ENCODE data around the gene ESYT3. TPM values are rescaled to one million over a fixed set of nuclear protein-coding genes. Genes with fewer than 3 reads are reported as not detected.

ESYT3 gene
- total RNA-seq, 1 experiment from 2014 or later, result 6.3 TPM

- no peak overlapping the region for H4K8ac ChIP-seq (replicated peaks; ENCODE audit: insufficient read length, low read depth, low read length)
- no peak overlapping the region; the same call in 1 of the 2 replicates for H3K14ac ChIP-seq (ENCODE audit: insufficient read depth, low read length)
- no peak overlapping the region for H2BK15ac ChIP-seq (ENCODE audit: low read depth, low read length)
- no peak overlapping the region for H3K4me3 Mint-ChIP-seq
- TF ChIP-seq CTCF (conservative IDR thresholded peaks at IDR 0.05), result no peak
- no peak overlapping the region for H3K56ac ChIP-seq (ENCODE audit: insufficient read length, low read depth, low read length)
- no peak overlapping the region for H2AFZ ChIP-seq (ENCODE audit: low read length)
- H3T11ph ChIP-seq (ENCODE audit: low read length), result no peak overlapping the region
- H3K9me3 Mint-ChIP-seq, result no peaks in the 10 kb centered on the region; a peak in 2 of 5 replicates
- peaks cover 3% of the 10 kb centered on the region; the same call in 1 of the 2 replicates for H3K4me1 ChIP-seq (ENCODE audit: insufficient read depth, low read length)
- no peaks in the 10 kb centered on the region for H3K23me2 ChIP-seq (ENCODE audit: insufficient read length, low read depth, low read length, poor library complexity, severe bottlenecking)
- peaks cover 4 to 5% of the 10 kb centered on the region in 2 experiments; a peak in 3 of 4 replicates for H3K4me1 Mint-ChIP-seq
- no peak for DNase-seq
- H2BK12ac ChIP-seq (ENCODE audit: insufficient read length, low read depth, low read length), result no peak overlapping the region
- H4K91ac ChIP-seq (ENCODE audit: insufficient read length, low read depth, low read length), result no peak overlapping the region
- no peak overlapping the region for H3K9ac ChIP-seq (ENCODE audit: extremely low read depth, insufficient read length, low read length)
- no peak overlapping the region for H2BK20ac ChIP-seq (ENCODE audit: low read depth, low read length, poor library complexity, severe bottlenecking)
- no peak overlapping the region for H2AK5ac ChIP-seq (ENCODE audit: insufficient read length, low read length)
- no peaks in the 10 kb centered on the region for H4K20me1 ChIP-seq (ENCODE audit: control insufficient read depth, insufficient read depth, insufficient read length)
- no peak overlapping the region for H3K23ac ChIP-seq (ENCODE audit: insufficient read length, low read depth, low read length)
- no peak overlapping the region for H3K18ac ChIP-seq (ENCODE audit: insufficient read length, low read depth, low read length)
- H3K27me3 ChIP-seq (ENCODE audit: insufficient read depth, low read length), result no peaks in the 10 kb centered on the region
- peaks cover 0 to 4% (median 0%) of the 10 kb centered on the region in 3 experiments; a peak in 4 of 7 replicates for H3K36me3 Mint-ChIP-seq (ENCODE audit: insufficient read depth in 1 of 3, low read depth in 3 of 3)
- H3K79me2 ChIP-seq (ENCODE audit: insufficient read depth, low read length), result no peaks in the 10 kb centered on the region
- no peak overlapping the region for H3K4ac ChIP-seq (ENCODE audit: low read depth, low read length)
- H2BK120ac ChIP-seq (ENCODE audit: low read depth, low read length, poor library complexity, severe bottlenecking), result no peak overlapping the region
- H3K9me3 ChIP-seq (ENCODE audit: control insufficient read depth, low read depth, low read length), result no peaks in the 10 kb centered on the region
- no peak overlapping the region for H4K5ac ChIP-seq (ENCODE audit: insufficient read length, low read depth, low read length)
- no peak overlapping the region for H3K27ac ChIP-seq (ENCODE audit: insufficient read length, low read depth, low read length)
- H3K4me2 ChIP-seq (ENCODE audit: insufficient read depth, insufficient read length, low read length), result no peak overlapping the region
- no peak overlapping the region; a peak in 1 of 7 replicates for H3K27ac Mint-ChIP-seq
- no peak overlapping the region for H2BK5ac ChIP-seq (ENCODE audit: insufficient read length, low read length)
- H3K27me3 Mint-ChIP-seq (ENCODE audit: low read depth), result no peaks in the 10 kb centered on the region; the same call in 1 of the 2 replicates
- WGBS (ENCODE audit: extremely low coverage, insufficient read length, low lambda C conversion rate), result no CpG with 5 or more reads among the region's 6 CpGs
- H3K79me1 ChIP-seq (ENCODE audit: insufficient read depth, low read depth, low read length, poor library complexity, severe bottlenecking), result no peaks in the 10 kb centered on the region
Observed at GRCh38 chr3:138389144-138389601, 45.2 kb upstream of the ESYT3 start.
